Hepatocyte (in vitro differentiated cells): Measurements from ENCODE around the gene PLEKHJ1. TPM values are rescaled to one million over a fixed set of nuclear protein-coding genes. Genes with fewer than 3 reads are reported as not detected.
A peak's percentile ranks its signal among the peaks of the same experiment; 100 is the strongest.

ENCODE experiments used
- DNase-seq: peaks from one replicate; pipeline ENCODE4 v3.0.0-alpha.2; 2016; ENCODE audit warnings: low spot score
- H2AFZ ChIP-seq: fragments of 200-600 bp; sonication (generic); 2 replicates; pipeline ENCODE4 v1.6.0; 2016; ENCODE audit warnings: antibody characterized with exemption, mild to moderate bottlenecking
- H3K27ac ChIP-seq: fragments of 200-600 bp; sonication (generic); 2 replicates; pipeline ENCODE4 v1.5.1; 2016; ENCODE audit warnings: mild to moderate bottlenecking
- H3K27me3 ChIP-seq: fragments of 200-600 bp; sonication (generic); 2 replicates; pipeline ENCODE4 v1.6.1; 2016
- H3K36me3 ChIP-seq: fragments of 200-600 bp; sonication (generic); replicated peaks from 2 replicates; pipeline ENCODE4 v1.5.1; 2016; ENCODE audit warnings: low read depth; ENCODE audit not compliant: insufficient read depth
- H3K4me1 ChIP-seq: fragments of 200-600 bp; sonication (generic); 2 replicates; pipeline ENCODE4 v1.5.1; 2016; ENCODE audit warnings: mild to moderate bottlenecking, moderate library complexity; ENCODE audit not compliant: insufficient read depth
- H3K4me2 ChIP-seq: fragments of 200-600 bp; sonication (generic); 2 replicates; pipeline ENCODE4 v1.6.0; 2016
- H3K4me3 ChIP-seq: fragments of 200-600 bp; sonication (generic); 2 replicates; pipeline ENCODE4 v1.5.1; 2016; ENCODE audit warnings: mild to moderate bottlenecking
- H3K79me2 ChIP-seq: fragments of 200-600 bp; sonication (generic); 2 replicates; pipeline ENCODE4 v1.6.0; 2017; ENCODE audit warnings: mild to moderate bottlenecking
- H3K9me2 ChIP-seq: fragments of 200-600 bp; sonication (generic); replicated peaks from 2 replicates; pipeline ENCODE4 v1.6.0; 2017; ENCODE audit warnings: mild to moderate bottlenecking; ENCODE audit not compliant: insufficient read depth
- H3K9me3 ChIP-seq: fragments of 200-600 bp; sonication (generic); 2 replicates; pipeline ENCODE4 v1.5.1; 2016; ENCODE audit warnings: low read depth, mild to moderate bottlenecking
- H4K20me1 ChIP-seq: fragments of 200-600 bp; sonication (generic); 2 replicates; pipeline ENCODE4 v1.6.0; 2016; ENCODE audit warnings: mild to moderate bottlenecking; ENCODE audit not compliant: insufficient read depth, poor library complexity, severe bottlenecking
- CTCF ChIP-seq: fragments of 200-600 bp; sonication (generic); IDR thresholded peaks from 2 replicates; pipeline ENCODE4 v1.5.1; 2016; ENCODE audit warnings: antibody characterized with exemption, mild to moderate bottlenecking; ENCODE audit not compliant: poor library complexity
- EZH2 ChIP-seq: fragments of 200-600 bp; sonication (generic); IDR thresholded peaks from 2 replicates; pipeline ENCODE4 v1.6.1; 2016; ENCODE audit warnings: antibody characterized with exemption, mild to moderate bottlenecking, borderline replicate concordance
- EZH2phosphoT487 ChIP-seq: fragments of 200-600 bp; sonication (generic); IDR thresholded peaks from one replicate; pipeline ENCODE4 v1.6.1; 2018; ENCODE audit warnings: antibody characterized with exemption, mild to moderate bottlenecking, low read depth, moderate library complexity; ENCODE audit not compliant: unreplicated experiment, severe bottlenecking
- WGBS: methylation state at CpG from one replicate; pipeline ENCODE4 v1.1.6; 2016; ENCODE audit warnings: low lambda C conversion rate; ENCODE audit errors: missing lambda C conversion rate; 5-methylcytosine and 5-hydroxymethylcytosine counted together
- polyA plus RNA-seq: library from polyadenylated mRNA; unstranded; fragments of >200 nt; fragmentation: Nextera tagmentation; extraction: Ambion mirVana; gene quantifications from 2 replicates; pipeline ENCODE4 v1.2.1, GENCODE V29; 2016
- total RNA-seq: library from RNA; depleted of rRNA; stranded (reverse); fragments of >200 nt; gene quantifications from 2 replicates; pipeline ENCODE4 v1.2.3, GENCODE V29; 2014

The PLEKHJ1 gene
- total and polyA plus RNA-seq, 2 experiments from 2014 or later: 165 to 190 TPM

GRCh38 chr19:2271234-2272103 is 35.3 kb upstream of the PLEKHJ1 start:
- H3K79me2 ChIP-seq: peaks cover 55% of the 10 kb centered on the region
- H3K4me3 ChIP-seq: peak overlapping the region; percentile 96
- H3K27ac ChIP-seq: peak overlapping the region; percentile 99
- 34% methylated on average over 36 of the region's 43 CpGs for WGBS
- H2AFZ ChIP-seq: no peak overlapping the region
- TF ChIP-seq EZH2: no peak
- TF ChIP-seq EZH2phosphoT487: no peak
- TF ChIP-seq CTCF: no peak
- DNase-seq: peak; percentile 43
- H4K20me1 ChIP-seq: peaks cover 56% of the 10 kb centered on the region
- no peaks in the 10 kb centered on the region for H3K27me3 ChIP-seq
- no peaks in the 10 kb centered on the region for H3K9me3 ChIP-seq
- peaks cover 22% of the 10 kb centered on the region for H3K4me1 ChIP-seq
- no peaks in the 10 kb centered on the region for H3K9me2 ChIP-seq
- H3K36me3 ChIP-seq: no peaks in the 10 kb centered on the region
- peak overlapping the region; percentile 99 for H3K4me2 ChIP-seq

- H3K36me3 ChIP-seq: no peaks in the 10 kb centered on the region
- no peaks in the 10 kb centered on the region for H3K27me3 ChIP-seq
- peak; percentile 91 for DNase-seq
- H3K4me1 ChIP-seq: peaks cover 22% of the 10 kb centered on the region
- peak overlapping the region; percentile 99 for H3K27ac ChIP-seq
- no peak for TF ChIP-seq EZH2phosphoT487
- TF ChIP-seq EZH2: no peak
- TF ChIP-seq CTCF: no peak
- 0% methylated on average over 43 of the region's 88 CpGs for WGBS
- no peaks in the 10 kb centered on the region for H3K9me3 ChIP-seq
- H3K4me2 ChIP-seq: peak overlapping the region; percentile 99
- peaks cover 55% of the 10 kb centered on the region for H3K79me2 ChIP-seq
- peaks cover 56% of the 10 kb centered on the region for H4K20me1 ChIP-seq
- H3K4me3 ChIP-seq: peak overlapping the region; percentile 96
- no peaks in the 10 kb centered on the region for H3K9me2 ChIP-seq
- H2AFZ ChIP-seq: no peak overlapping the region
Observed at GRCh38 chr19:2270423-2271233, 34.5 kb upstream of the PLEKHJ1 start.

- H3K4me2 ChIP-seq: peak overlapping the region; percentile 99
- H4K20me1 ChIP-seq: peaks cover 53% of the 10 kb centered on the region
- no peak overlapping the region for H2AFZ ChIP-seq
- H3K9me3 ChIP-seq: no peaks in the 10 kb centered on the region
- TF ChIP-seq CTCF (no peak), EZH2 (no peak), EZH2phosphoT487 (no peak)
- no peaks in the 10 kb centered on the region for H3K9me2 ChIP-seq
- H3K27me3 ChIP-seq: no peaks in the 10 kb centered on the region
- H3K4me1 ChIP-seq: peaks cover 22% of the 10 kb centered on the region
- peaks cover 51% of the 10 kb centered on the region for H3K79me2 ChIP-seq
- peak overlapping the region; percentile 96 for H3K4me3 ChIP-seq
- H3K36me3 ChIP-seq: no peaks in the 10 kb centered on the region
- DNase-seq: peak; percentile 49
- 0% methylated on average over 2 of the region's 30 CpGs for WGBS
- peak overlapping the region; percentile 99 for H3K27ac ChIP-seq
Observed at GRCh38 chr19:2270157-2270422, 34.0 kb upstream of the PLEKHJ1 start.
